Urothelium cell line (cell line): Measurements from ENCODE around the gene KRTAP5-6.

Experiments used
- DNase-seq: peaks from one replicate; pipeline ENCODE4 v3.0.0; 2011; ENCODE audit warnings: low spot score, mixed read lengths
- FAIRE-seq: peaks from 2 replicates; lab custom pipeline; 2011; peaks lifted over from hg19 to GRCh38; lab: Jason Lieb, UNC

Gene KRTAP5-6

GRCh38 chr11:1696608-1697570, at the start of gene KRTAP5-6:
KRTAP5-6 (plus strand) TSS chr11:1697195; CDS start chr11:1697246, 51 bp downstream.
- no peak for FAIRE-seq

GRCh38 chr11:1647901-1648652, 48.9 kb upstream of the KRTAP5-6 start:
- FAIRE-seq, result no peak
- no peak for DNase-seq

More at GRCh38 chr11:1696608-1697570, at the start of gene KRTAP5-6:
- no peak for DNase-seq

- no peak for DNase-seq
- no peak for FAIRE-seq
Observed at GRCh38 chr11:1648653-1649420, 48.2 kb upstream of the KRTAP5-6 start.

- DNase-seq (no peak), FAIRE-seq (no peak)
Observed at GRCh38 chr11:1650034-1650917, 46.7 kb upstream of the KRTAP5-6 start.

- DNase-seq, result no peak
- FAIRE-seq, result no peak
Observed at GRCh38 chr11:1650918-1651262, 46.1 kb upstream of the KRTAP5-6 start.

GRCh38 chr11:1651411-1651980, 45.5 kb upstream of the KRTAP5-6 start:
- DNase-seq, result no peak
- no peak for FAIRE-seq

- DNase-seq (no peak), FAIRE-seq (no peak)
Observed at GRCh38 chr11:1652026-1652425, 45.0 kb upstream of the KRTAP5-6 start.

- no peak for DNase-seq
- no peak for FAIRE-seq
Observed at GRCh38 chr11:1652442-1652770, 44.6 kb upstream of the KRTAP5-6 start.

- DNase-seq (peak; percentile 81), FAIRE-seq (no peak)
Observed at GRCh38 chr11:1652771-1653540, 44.0 kb upstream of the KRTAP5-6 start.

- no peak for DNase-seq
- FAIRE-seq, result no peak
Observed at GRCh38 chr11:1653541-1654387, 43.2 kb upstream of the KRTAP5-6 start.

GRCh38 chr11:1654388-1655167, 42.4 kb upstream of the KRTAP5-6 start:
- no peak for DNase-seq
- FAIRE-seq, result no peak

GRCh38 chr11:1655168-1656060, 41.6 kb upstream of the KRTAP5-6 start:
- no peak for DNase-seq
- no peak for FAIRE-seq

- FAIRE-seq, result no peak
- DNase-seq, result no peak
Observed at GRCh38 chr11:1656061-1656441, 40.9 kb upstream of the KRTAP5-6 start.

- DNase-seq (no peak), FAIRE-seq (no peak)
Observed at GRCh38 chr11:1656670-1657069, 40.3 kb upstream of the KRTAP5-6 start.

GRCh38 chr11:1659506-1659905, 37.5 kb upstream of the KRTAP5-6 start:
- FAIRE-seq, result no peak
- no peak for DNase-seq

GRCh38 chr11:1660111-1660867, 36.7 kb upstream of the KRTAP5-6 start:
- no peak for DNase-seq
- FAIRE-seq, result no peak
